T-helper 2 cell treated with Interferon-gamma antibody and Interleukin-4, amounts not matched to agents 5 μg/mL and 100 μg/mL, for 36 hours (primary cell): ENCODE results near the gene RUSC1.
A peak's percentile ranks its signal among the peaks of the same experiment; 100 is the strongest.

ENCODE experiments used
- DNase-seq: peaks from one replicate; pipeline ENCODE4 v3.0.0; 2021; ENCODE audit warnings: low spot score
- H3K27ac Mint-ChIP-seq: one replicate; pipeline ENCODE4 v1.8.0; 2021; ENCODE audit warnings: mild to moderate bottlenecking, mixed read lengths
- H3K27me3 Mint-ChIP-seq: one replicate; pipeline ENCODE4 v1.8.0; 2021; ENCODE audit warnings: low read depth, mixed read lengths
- H3K36me3 Mint-ChIP-seq: one replicate; pipeline ENCODE4 v1.8.0; 2021; ENCODE audit warnings: low read depth, mixed read lengths
- H3K4me1 Mint-ChIP-seq: one replicate; pipeline ENCODE4 v1.8.0; 2021; ENCODE audit warnings: low read depth, mixed read lengths
- H3K4me3 Mint-ChIP-seq: one replicate; pipeline ENCODE4 v1.8.0; 2022; ENCODE audit warnings: mild to moderate bottlenecking, moderate library complexity, mixed read lengths
- H3K9me3 Mint-ChIP-seq: one replicate; pipeline ENCODE4 v1.8.0; 2021; ENCODE audit warnings: mixed read lengths

The RUSC1 gene

GRCh38 chr1:155320661-155321617 is at the start of gene RUSC1:
TSS of gene RUSC1 (plus strand) at chr1:155320894. CDS start at chr1:155321774, 880 bp downstream.
- Mint-ChIP-seq H3K27me3 (no peaks in the 10 kb centered on the region), H3K36me3 (peaks cover 29% of the 10 kb centered on the region), H3K9me3 (no peaks in the 10 kb centered on the region), H3K27ac (peak within 1 kb of the TSS; percentile 68), H3K4me3 (peak within 1 kb of the TSS; percentile 69), H3K4me1 (peaks cover 33% of the 10 kb centered on the region)
- DNase-seq = peak; percentile 79

GRCh38 chr1:155272466-155273342 is 48.0 kb upstream of the RUSC1 start:
- Mint-ChIP-seq H3K27me3 (no peaks in the 10 kb centered on the region), H3K9me3 (no peaks in the 10 kb centered on the region), H3K27ac (peak overlapping the region; percentile 90), H3K4me1 (peaks cover 31% of the 10 kb centered on the region), H3K4me3 (peak overlapping the region; percentile 93), H3K36me3 (peaks cover 43% of the 10 kb centered on the region)
- DNase-seq = no peak

GRCh38 chr1:155273343-155274245 is 47.1 kb upstream of the RUSC1 start, which contains the start of gene CLK2:
TSS of gene CLK2 (minus strand) at chr1:155273504. CDS start at chr1:155270977, 2,527 bp downstream.
- Mint-ChIP-seq H3K4me1 (peaks cover 31% of the 10 kb centered on the region), H3K4me3 (peak within 1 kb of the TSS; percentile 93), H3K36me3 (peaks cover 35% of the 10 kb centered on the region), H3K27me3 (peaks cover 2% of the 10 kb centered on the region), H3K27ac (peak within 1 kb of the TSS; percentile 90), H3K9me3 (no peaks in the 10 kb centered on the region)
- DNase-seq = peak; percentile 98

GRCh38 chr1:155277070-155277901 is 43.4 kb upstream of the RUSC1 start, which contains the start of gene HCN3:
TSS of gene HCN3 (plus strand) at chr1:155277463. CDS start at chr1:155277591, 128 bp downstream.
- Mint-ChIP-seq H3K36me3 (peaks cover 7% of the 10 kb centered on the region), H3K4me1 (peaks cover 23% of the 10 kb centered on the region), H3K9me3 (no peaks in the 10 kb centered on the region), H3K27ac (peak within 1 kb of the TSS; percentile 58), H3K4me3 (peak within 1 kb of the TSS; percentile 83), H3K27me3 (peaks cover 2% of the 10 kb centered on the region)
- DNase-seq = peak; percentile 95

- DNase-seq = peak; percentile 72
- peaks cover 2% of the 10 kb centered on the region for H3K36me3 Mint-ChIP-seq
- H3K27me3 Mint-ChIP-seq = peaks cover 2% of the 10 kb centered on the region
- H3K4me1 Mint-ChIP-seq = peaks cover 17% of the 10 kb centered on the region
- peak overlapping the region; percentile 83 for H3K4me3 Mint-ChIP-seq
- no peaks in the 10 kb centered on the region for H3K9me3 Mint-ChIP-seq
- H3K27ac Mint-ChIP-seq = no peak overlapping the region
Observed at GRCh38 chr1:155277902-155278688, 42.6 kb upstream of the RUSC1 start.

- Mint-ChIP-seq H3K9me3 (no peaks in the 10 kb centered on the region), H3K4me3 (peak overlapping the region; percentile 83), H3K27ac (no peak overlapping the region), H3K27me3 (peaks cover 2% of the 10 kb centered on the region), H3K36me3 (no peaks in the 10 kb centered on the region), H3K4me1 (peaks cover 14% of the 10 kb centered on the region)
- no peak for DNase-seq
Observed at GRCh38 chr1:155278689-155279160, 42.0 kb upstream of the RUSC1 start.

GRCh38 chr1:155279268-155279667 is 41.4 kb upstream of the RUSC1 start:
- H3K36me3 Mint-ChIP-seq = no peaks in the 10 kb centered on the region
- peaks cover 12% of the 10 kb centered on the region for H3K4me1 Mint-ChIP-seq
- no peak overlapping the region for H3K27ac Mint-ChIP-seq
- DNase-seq = no peak
- peaks cover 2% of the 10 kb centered on the region for H3K27me3 Mint-ChIP-seq
- H3K9me3 Mint-ChIP-seq = no peaks in the 10 kb centered on the region
- no peak overlapping the region for H3K4me3 Mint-ChIP-seq

GRCh38 chr1:155282488-155283091 is 38.1 kb upstream of the RUSC1 start:
- Mint-ChIP-seq H3K4me3 (no peak overlapping the region), H3K27ac (no peak overlapping the region), H3K36me3 (no peaks in the 10 kb centered on the region), H3K27me3 (peaks cover 2% of the 10 kb centered on the region), H3K4me1 (peaks cover 2% of the 10 kb centered on the region), H3K9me3 (no peaks in the 10 kb centered on the region)
- no peak for DNase-seq

- Mint-ChIP-seq H3K27ac (no peak overlapping the region), H3K9me3 (no peaks in the 10 kb centered on the region), H3K4me3 (no peak overlapping the region)
Observed at GRCh38 chr1:155284476-155284875, 36.2 kb upstream of the RUSC1 start.

GRCh38 chr1:155285063-155285462 is 35.6 kb upstream of the RUSC1 start:
- DNase-seq = no peak
- Mint-ChIP-seq H3K4me3 (no peak overlapping the region), H3K27ac (no peak overlapping the region), H3K9me3 (no peaks in the 10 kb centered on the region), H3K36me3 (no peaks in the 10 kb centered on the region), H3K27me3 (peaks cover 2% of the 10 kb centered on the region), H3K4me1 (no peaks in the 10 kb centered on the region)

More at GRCh38 chr1:155284476-155284875, 36.2 kb upstream of the RUSC1 start:
- Mint-ChIP-seq H3K27me3 (no peaks in the 10 kb centered on the region), H3K4me1 (no peaks in the 10 kb centered on the region), H3K36me3 (no peaks in the 10 kb centered on the region)
- no peak for DNase-seq

GRCh38 chr1:155285631-155286044 is 35.1 kb upstream of the RUSC1 start:
- Mint-ChIP-seq H3K4me1 (no peaks in the 10 kb centered on the region), H3K4me3 (no peak overlapping the region), H3K36me3 (no peaks in the 10 kb centered on the region), H3K9me3 (no peaks in the 10 kb centered on the region), H3K27ac (no peak overlapping the region), H3K27me3 (peaks cover 3% of the 10 kb centered on the region)
- DNase-seq = no peak
